Calu3 (cell line): ENCODE measurements around the gene RNASE4. TPM values are rescaled to one million over a fixed set of nuclear protein-coding genes. Genes with fewer than 3 reads are reported as not detected.

ENCODE experiments used
- BruUV-seq: library from RNA; stranded (reverse); fragments of 400-500 nt; replicated peaks from 2 replicates; lab custom pipeline; 2021; lab: Mats Ljungman, UMichigan
- CTCF ChIA-PET: fragments of 300-600 bp; sonication (Branson Sonifier 250); formaldehyde crosslinking; loops from one replicate; lab custom pipeline; 2022; ENCODE audit warnings: antibody characterized with exemption; lab: Charles Lee
- DNase-seq: peaks from one replicate; pipeline ENCODE4 v3.0.0; 2022
- H3K27ac Mint-ChIP-seq: one replicate; pipeline ENCODE4 v1.8.0; 2022; ENCODE audit warnings: mixed read lengths; ENCODE audit not compliant: unreplicated experiment
- H3K27me3 Mint-ChIP-seq: one replicate; pipeline ENCODE4 v1.8.0; 2022; ENCODE audit warnings: mixed read lengths; ENCODE audit not compliant: unreplicated experiment
- H3K36me3 Mint-ChIP-seq: one replicate; pipeline ENCODE4 v1.8.0; 2022; ENCODE audit warnings: mild to moderate bottlenecking, moderate library complexity, mixed read lengths; ENCODE audit not compliant: insufficient read depth, unreplicated experiment
- H3K4me1 Mint-ChIP-seq: one replicate; pipeline ENCODE4 v1.8.0; 2022; ENCODE audit warnings: mild to moderate bottlenecking, low read depth, mixed read lengths; ENCODE audit not compliant: unreplicated experiment
- H3K4me3 Mint-ChIP-seq: one replicate; pipeline ENCODE4 v1.8.0; 2022; ENCODE audit warnings: mild to moderate bottlenecking, low read depth, moderate library complexity, mixed read lengths; ENCODE audit not compliant: unreplicated experiment
- H3K9me3 Mint-ChIP-seq: one replicate; pipeline ENCODE4 v1.8.0; 2022; ENCODE audit warnings: low read depth, mixed read lengths; ENCODE audit not compliant: unreplicated experiment
- CTCF ChIP-seq: fragments of 200-600 bp; IDR thresholded peaks from one replicate; pipeline ENCODE4 v1.8.0; 2022; ENCODE audit warnings: antibody characterized with exemption; ENCODE audit not compliant: unreplicated experiment
- intact Hi-C: fragments of 100-400 bp; cut with micrococcal nuclease; formaldehyde crosslinking; loops from one replicate; pipeline ENCODE4 v1.10.0; 2022; ENCODE audit not compliant: unreplicated experiment
- total RNA-seq: library from RNA; stranded (reverse); gene quantifications from 2 replicates; pipeline ENCODE4 v1.2.3, GENCODE V29; 2022

The RNASE4 gene
- total RNA-seq, 1 experiment from 2014 or later = 5.3 TPM

- H3K9me3 Mint-ChIP-seq = no peaks in the 10 kb centered on the region
- H3K4me1 Mint-ChIP-seq = peaks cover 14% of the 10 kb centered on the region
- intact Hi-C loops = no loop called here
- no TSS peak for BruUV-seq
- no peak overlapping the region for H3K4me3 Mint-ChIP-seq
- DNase-seq = no peak
- H3K27ac Mint-ChIP-seq = no peak overlapping the region
- no peak for TF ChIP-seq CTCF
- CTCF ChIA-PET = interaction anchor here (0.7 to 1.8 kb wide), 2 partner anchors 8 to 13 kb away, joined by 3 to 6 read pairs; no protein-coding TSS in a partner anchor
- H3K36me3 Mint-ChIP-seq = peaks cover 4% of the 10 kb centered on the region
- H3K27me3 Mint-ChIP-seq = peaks cover 31% of the 10 kb centered on the region
Measured at GRCh38 chr14:20667957-20668356, 16.4 kb upstream of the RNASE4 start.

GRCh38 chr14:20668969-20669368 lies 15.4 kb upstream of the RNASE4 start:
- Mint-ChIP-seq H3K9me3 (no peaks in the 10 kb centered on the region), H3K27ac (no peak overlapping the region), H3K4me1 (peaks cover 12% of the 10 kb centered on the region), H3K27me3 (peaks cover 27% of the 10 kb centered on the region), H3K36me3 (no peaks in the 10 kb centered on the region), H3K4me3 (no peak overlapping the region)
- DNase-seq = no peak
- CTCF ChIA-PET = interaction anchor here (1.8 kb wide), 1 partner anchor 12 kb away, joined by 6 read pairs; no protein-coding TSS in a partner anchor
- intact Hi-C loops = no loop called here
- no TSS peak for BruUV-seq
- no peak for TF ChIP-seq CTCF

GRCh38 chr14:20671597-20672283 lies 12.6 kb upstream of the RNASE4 start:
- H3K9me3 Mint-ChIP-seq = no peaks in the 10 kb centered on the region
- peaks cover 32% of the 10 kb centered on the region for H3K27me3 Mint-ChIP-seq
- DNase-seq = no peak
- H3K4me1 Mint-ChIP-seq = peaks cover 12% of the 10 kb centered on the region
- H3K4me3 Mint-ChIP-seq = no peak overlapping the region
- intact Hi-C loops = no loop called here
- no peak overlapping the region for H3K27ac Mint-ChIP-seq
- CTCF ChIA-PET = interaction anchor here (1.0 to 1.1 kb wide), 2 partner anchors 9 to 19 kb away, joined by 4 to 5 read pairs; no protein-coding TSS in a partner anchor
- H3K36me3 Mint-ChIP-seq = no peaks in the 10 kb centered on the region
- no peak for TF ChIP-seq CTCF
- no TSS peak for BruUV-seq

- H3K9me3 Mint-ChIP-seq = no peaks in the 10 kb centered on the region
- H3K4me1 Mint-ChIP-seq = peaks cover 19% of the 10 kb centered on the region
- no peak overlapping the region for H3K4me3 Mint-ChIP-seq
- no peak overlapping the region for H3K27ac Mint-ChIP-seq
- no peak for DNase-seq
- BruUV-seq = no TSS peak
- TF ChIP-seq CTCF = no peak
- CTCF ChIA-PET = no interaction called here
- H3K36me3 Mint-ChIP-seq = no peaks in the 10 kb centered on the region
- H3K27me3 Mint-ChIP-seq = peaks cover 13% of the 10 kb centered on the region
- intact Hi-C loops = no loop called here
Measured at GRCh38 chr14:20675669-20676068, 8.7 kb upstream of the RNASE4 start.
